NT2/D1 (cell line): ENCODE data around the gene COL21A1.

Experiments
- DNase-seq: peaks from one replicate; pipeline ENCODE4 v3.0.0-alpha.2; 2011; ENCODE audit warnings: low read depth, low spot score
- H3K27me3 ChIP-seq: 2 replicates; pipeline ENCODE4 v1.6.0; 2011; ENCODE audit warnings: mild to moderate bottlenecking; ENCODE audit not compliant: insufficient read length, insufficient read depth
- H3K36me3 ChIP-seq: 2 replicates; pipeline ENCODE4 v1.6.1; 2011; ENCODE audit warnings: mild to moderate bottlenecking, low read length, mixed read lengths; ENCODE audit not compliant: insufficient read depth, insufficient read length
- H3K4me1 ChIP-seq: 2 replicates; pipeline ENCODE4 v1.5.1; 2011; ENCODE audit not compliant: insufficient read depth, insufficient read length
- H3K4me3 ChIP-seq: 2 replicates; pipeline ENCODE4 v1.5.1; 2011; ENCODE audit warnings: low read depth; ENCODE audit not compliant: insufficient read length
- H3K9ac ChIP-seq: 2 replicates; pipeline ENCODE4 v1.6.0; 2011; ENCODE audit warnings: low read depth; ENCODE audit not compliant: insufficient read length
- H3K9me3 ChIP-seq: 2 replicates; pipeline ENCODE4 v1.5.1; 2011; ENCODE audit warnings: mild to moderate bottlenecking, low read length; ENCODE audit not compliant: insufficient read depth
- SUZ12 ChIP-seq: IDR thresholded peaks from 2 replicates; pipeline ENCODE4 v1.6.1; 2011; ENCODE audit not compliant: insufficient read length, insufficient read depth; ENCODE audit errors: extremely low read depth
- YY1 ChIP-seq: IDR thresholded peaks from 2 replicates; pipeline ENCODE4 v1.6.1; 2011; ENCODE audit not compliant: insufficient read length, insufficient read depth
- ZNF274 ChIP-seq: IDR thresholded peaks from 2 replicates; pipeline ENCODE4 v1.6.1; 2011; ENCODE audit warnings: mild to moderate bottlenecking, low read depth, low read length

The COL21A1 gene

GRCh38 chr6:56211724-56212123 is 35.7 kb downstream of the COL21A1 start:
- TF ChIP-seq SUZ12 (no peak), ZNF274 (no peak), YY1 (no peak)
- Histone ChIP-seq H3K9ac (no peak overlapping the region), H3K36me3 (no peaks in the 10 kb centered on the region), H3K4me1 (no peaks in the 10 kb centered on the region), H3K27me3 (no peaks in the 10 kb centered on the region), H3K9me3 (no peaks in the 10 kb centered on the region), H3K4me3 (no peak overlapping the region)
- no peak for DNase-seq

DNA sequence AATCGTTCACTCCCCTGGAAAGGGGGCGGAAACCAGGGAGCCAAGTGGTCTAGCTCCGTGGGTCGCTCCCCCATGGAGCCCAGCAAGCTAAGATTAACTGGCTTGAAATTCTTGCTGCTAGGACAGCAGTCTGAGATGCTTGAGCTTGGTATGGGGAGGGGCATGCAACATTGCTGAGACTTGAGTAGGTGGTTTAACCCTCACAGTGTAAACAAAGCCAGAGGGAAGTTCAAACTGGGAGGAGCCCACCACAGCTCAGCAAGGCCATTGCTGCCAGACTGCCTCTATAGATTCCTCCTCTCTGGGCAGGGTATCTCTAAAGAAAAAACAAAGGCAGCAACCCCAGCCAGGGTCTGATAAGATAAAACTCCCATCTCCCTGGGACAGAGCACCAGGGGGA is 43.2 kb downstream of the COL21A1 start:
- Histone ChIP-seq H3K9ac (no peak overlapping the region), H3K9me3 (no peaks in the 10 kb centered on the region)
- DNase-seq: peak; percentile 5

GRCh38 chr6:56199956-56200355 is 47.4 kb downstream of the COL21A1 start:
- no peaks in the 10 kb centered on the region for H3K9me3 ChIP-seq

More for the DNA sequence above, 43.2 kb downstream of the COL21A1 start:
- Histone ChIP-seq H3K4me3 (no peak overlapping the region), H3K36me3 (no peaks in the 10 kb centered on the region), H3K27me3 (no peaks in the 10 kb centered on the region), H3K4me1 (no peaks in the 10 kb centered on the region)
- TF ChIP-seq YY1: no peak
- TF ChIP-seq SUZ12: no peak
- TF ChIP-seq ZNF274: no peak

DNA sequence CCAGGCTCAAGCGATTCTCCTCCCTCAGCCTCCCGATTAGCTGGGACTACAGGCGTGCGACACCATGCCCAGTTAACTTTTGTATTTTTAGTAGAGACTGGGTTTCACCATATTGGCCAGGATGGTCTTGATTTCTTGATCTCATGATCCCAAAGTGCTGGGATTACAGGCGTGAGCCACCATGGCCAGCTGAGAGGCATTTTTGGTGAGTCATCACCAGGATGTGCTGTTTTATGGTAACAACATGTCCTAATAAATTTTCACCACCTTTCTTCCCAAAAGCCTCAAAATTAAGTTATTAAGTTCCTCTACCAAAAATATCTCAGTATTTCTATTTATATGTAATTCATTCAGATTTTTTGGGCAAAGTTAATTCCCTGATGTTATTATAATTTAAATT is 53.5 kb downstream of the COL21A1 start:
- H3K4me3 ChIP-seq: no peak overlapping the region
- no peaks in the 10 kb centered on the region for H3K9me3 ChIP-seq
- DNase-seq: no peak
- no peaks in the 10 kb centered on the region for H3K36me3 ChIP-seq
- TF ChIP-seq YY1 (no peak), ZNF274 (no peak), SUZ12 (no peak)
- H3K9ac ChIP-seq: no peak overlapping the region
- H3K27me3 ChIP-seq: no peaks in the 10 kb centered on the region
- H3K4me1 ChIP-seq: no peaks in the 10 kb centered on the region

More at GRCh38 chr6:56199956-56200355, 47.4 kb downstream of the COL21A1 start:
- H3K4me1 ChIP-seq: no peaks in the 10 kb centered on the region
- H3K4me3 ChIP-seq: no peak overlapping the region
- DNase-seq: no peak
- no peak for TF ChIP-seq YY1
- TF ChIP-seq SUZ12: no peak
- no peak for TF ChIP-seq ZNF274
- no peaks in the 10 kb centered on the region for H3K36me3 ChIP-seq
- H3K9ac ChIP-seq: no peak overlapping the region
- no peaks in the 10 kb centered on the region for H3K27me3 ChIP-seq

- no peaks in the 10 kb centered on the region for H3K27me3 ChIP-seq
- H3K36me3 ChIP-seq: no peaks in the 10 kb centered on the region
- H3K9ac ChIP-seq: no peak overlapping the region
- TF ChIP-seq SUZ12 (no peak), YY1 (no peak)
- H3K4me3 ChIP-seq: no peak overlapping the region
- H3K4me1 ChIP-seq: no peaks in the 10 kb centered on the region
- no peaks in the 10 kb centered on the region for H3K9me3 ChIP-seq
- DNase-seq: no peak
These were observed 59.0 kb downstream of the COL21A1 start for GRCh38 chr6:56188429-56188828.

GRCh38 chr6:56187686-56188085 is 59.7 kb downstream of the COL21A1 start:
- no peak for DNase-seq
- H3K4me1 ChIP-seq: no peaks in the 10 kb centered on the region
- no peaks in the 10 kb centered on the region for H3K36me3 ChIP-seq
- no peak for TF ChIP-seq YY1
- no peak for TF ChIP-seq SUZ12
- TF ChIP-seq ZNF274: no peak
- no peaks in the 10 kb centered on the region for H3K27me3 ChIP-seq
- H3K9ac ChIP-seq: no peak overlapping the region
- H3K4me3 ChIP-seq: no peak overlapping the region
- H3K9me3 ChIP-seq: no peaks in the 10 kb centered on the region

- peaks cover 17% of the 10 kb centered on the region for H3K9me3 ChIP-seq
- H3K4me1 ChIP-seq: no peaks in the 10 kb centered on the region
- no peak overlapping the region for H3K9ac ChIP-seq
- H3K4me3 ChIP-seq: no peak overlapping the region
- TF ChIP-seq ZNF274 (no peak), SUZ12 (no peak), YY1 (no peak)
- DNase-seq: no peak
- H3K27me3 ChIP-seq: no peaks in the 10 kb centered on the region
- no peaks in the 10 kb centered on the region for H3K36me3 ChIP-seq
These were observed 70.6 kb downstream of the COL21A1 start for GRCh38 chr6:56176741-56177140.

DNA sequence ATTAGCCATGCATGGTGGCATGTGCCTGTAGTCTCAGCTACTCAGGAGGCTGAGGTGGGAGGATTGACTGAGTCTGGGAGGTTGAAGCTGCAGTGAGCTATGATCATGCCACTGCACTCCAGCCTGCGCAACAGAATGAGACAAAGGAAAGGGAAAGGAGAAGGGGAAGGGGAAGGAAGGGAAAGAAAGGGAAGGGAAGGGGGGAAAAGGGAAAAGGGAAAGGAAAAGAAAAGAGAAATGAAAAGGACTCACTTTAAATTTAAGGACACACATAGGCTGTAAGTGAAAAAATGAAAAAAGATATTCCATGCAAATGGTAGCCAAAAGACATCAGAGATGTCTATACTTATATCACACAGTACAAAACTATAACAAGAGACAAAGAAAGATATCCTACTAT is 74.2 kb downstream of the COL21A1 start:
- no peak for TF ChIP-seq YY1
- TF ChIP-seq SUZ12: no peak
- no peak for TF ChIP-seq ZNF274
- Histone ChIP-seq H3K27me3 (no peaks in the 10 kb centered on the region), H3K4me1 (no peaks in the 10 kb centered on the region), H3K9ac (no peak overlapping the region), H3K4me3 (no peak overlapping the region), H3K36me3 (no peaks in the 10 kb centered on the region), H3K9me3 (peaks cover 23% of the 10 kb centered on the region)
- no peak for DNase-seq
